VCaP (cell line): ENCODE results near the gene ALOX12B.

Experiments used
- H3K27ac ChIP-seq: fragments of 450-650 bp; 2 replicates; pipeline ENCODE4 v1.5.1; 2017
- TF ChIP-seq, protein P1 (sequence below): fragments of 450-650 bp; conservative IDR thresholded peaks from 2 replicates; pipeline ENCODE4 v1.5.1; 2017; ENCODE audit warnings: mild to moderate bottlenecking, moderate library complexity

The ALOX12B gene

DNA sequence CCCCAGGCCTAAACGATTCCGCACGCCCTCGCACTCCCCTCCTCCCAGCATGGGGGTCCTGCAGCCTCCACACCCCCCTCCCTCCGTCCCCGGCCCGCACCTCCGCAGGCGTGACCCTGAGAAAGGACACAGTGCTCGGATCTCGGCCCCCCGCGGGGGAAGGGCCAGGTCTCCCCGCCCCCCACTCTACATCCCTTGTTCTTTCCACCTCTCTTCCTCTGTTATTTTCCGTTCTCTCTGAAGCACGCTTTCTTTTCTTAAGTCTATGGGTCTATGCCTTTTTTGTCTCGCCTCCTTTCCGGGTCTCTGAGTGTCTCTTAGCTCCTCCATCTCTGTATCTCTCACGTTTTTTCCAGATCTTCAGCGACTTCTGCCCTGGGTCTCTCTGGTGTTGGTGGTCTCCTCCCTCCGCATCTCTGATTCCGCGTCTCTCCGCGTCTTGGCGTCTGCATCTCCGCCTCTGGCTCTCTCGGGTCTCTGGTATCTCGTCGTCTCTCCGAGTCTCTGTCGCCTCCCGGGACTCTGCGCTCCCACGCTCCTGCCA, 38.5 kb upstream of the ALOX12B start:
- TF ChIP-seq, protein P1, sequence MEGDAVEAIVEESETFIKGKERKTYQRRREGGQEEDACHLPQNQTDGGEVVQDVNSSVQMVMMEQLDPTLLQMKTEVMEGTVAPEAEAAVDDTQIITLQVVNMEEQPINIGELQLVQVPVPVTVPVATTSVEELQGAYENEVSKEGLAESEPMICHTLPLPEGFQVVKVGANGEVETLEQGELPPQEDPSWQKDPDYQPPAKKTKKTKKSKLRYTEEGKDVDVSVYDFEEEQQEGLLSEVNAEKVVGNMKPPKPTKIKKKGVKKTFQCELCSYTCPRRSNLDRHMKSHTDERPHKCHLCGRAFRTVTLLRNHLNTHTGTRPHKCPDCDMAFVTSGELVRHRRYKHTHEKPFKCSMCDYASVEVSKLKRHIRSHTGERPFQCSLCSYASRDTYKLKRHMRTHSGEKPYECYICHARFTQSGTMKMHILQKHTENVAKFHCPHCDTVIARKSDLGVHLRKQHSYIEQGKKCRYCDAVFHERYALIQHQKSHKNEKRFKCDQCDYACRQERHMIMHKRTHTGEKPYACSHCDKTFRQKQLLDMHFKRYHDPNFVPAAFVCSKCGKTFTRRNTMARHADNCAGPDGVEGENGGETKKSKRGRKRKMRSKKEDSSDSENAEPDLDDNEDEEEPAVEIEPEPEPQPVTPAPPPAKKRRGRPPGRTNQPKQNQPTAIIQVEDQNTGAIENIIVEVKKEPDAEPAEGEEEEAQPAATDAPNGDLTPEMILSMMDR: no peak
- H3K27ac ChIP-seq: peak overlapping the region; percentile 51

DNA sequence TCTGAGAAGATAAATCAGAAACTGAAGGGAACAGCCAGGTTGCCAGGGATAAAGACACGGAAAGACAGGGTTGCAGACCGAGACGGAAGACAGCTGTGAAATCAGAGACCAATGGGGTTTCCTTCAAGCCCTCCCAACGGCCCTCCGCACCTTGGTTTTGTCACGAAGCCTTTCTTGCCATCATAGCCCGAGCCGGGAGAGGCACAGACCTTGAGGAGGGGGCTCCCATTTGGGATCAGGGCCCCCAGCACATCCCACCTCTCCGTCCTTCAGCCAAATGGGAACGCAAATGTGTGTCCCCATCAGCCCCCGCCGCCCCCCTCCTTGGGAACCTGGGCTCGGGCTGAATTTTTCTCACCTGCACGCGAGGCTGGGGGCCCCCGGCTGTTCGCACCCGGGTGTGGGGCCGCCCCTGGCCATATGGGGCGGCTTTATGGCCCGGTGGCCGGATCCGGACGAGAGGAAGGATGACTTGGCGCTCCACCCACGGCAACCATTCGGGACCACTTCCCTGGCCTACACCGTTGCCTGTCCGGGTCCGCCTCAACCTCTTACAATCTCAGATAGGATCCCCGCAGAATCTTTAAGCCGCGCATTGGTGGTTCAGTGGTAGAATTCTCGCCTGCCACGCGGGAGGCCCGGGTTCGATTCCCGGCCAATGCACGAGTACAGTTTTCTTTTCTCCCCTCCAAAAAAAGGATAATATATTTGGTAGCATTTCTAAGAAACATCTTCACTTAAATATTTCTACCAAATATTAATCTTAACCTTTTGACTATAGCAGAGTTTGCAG, 37.8 kb upstream of the ALOX12B start:
- TF ChIP-seq, protein P1: no peak
- H3K27ac ChIP-seq: peak overlapping the region; percentile 51

DNA sequence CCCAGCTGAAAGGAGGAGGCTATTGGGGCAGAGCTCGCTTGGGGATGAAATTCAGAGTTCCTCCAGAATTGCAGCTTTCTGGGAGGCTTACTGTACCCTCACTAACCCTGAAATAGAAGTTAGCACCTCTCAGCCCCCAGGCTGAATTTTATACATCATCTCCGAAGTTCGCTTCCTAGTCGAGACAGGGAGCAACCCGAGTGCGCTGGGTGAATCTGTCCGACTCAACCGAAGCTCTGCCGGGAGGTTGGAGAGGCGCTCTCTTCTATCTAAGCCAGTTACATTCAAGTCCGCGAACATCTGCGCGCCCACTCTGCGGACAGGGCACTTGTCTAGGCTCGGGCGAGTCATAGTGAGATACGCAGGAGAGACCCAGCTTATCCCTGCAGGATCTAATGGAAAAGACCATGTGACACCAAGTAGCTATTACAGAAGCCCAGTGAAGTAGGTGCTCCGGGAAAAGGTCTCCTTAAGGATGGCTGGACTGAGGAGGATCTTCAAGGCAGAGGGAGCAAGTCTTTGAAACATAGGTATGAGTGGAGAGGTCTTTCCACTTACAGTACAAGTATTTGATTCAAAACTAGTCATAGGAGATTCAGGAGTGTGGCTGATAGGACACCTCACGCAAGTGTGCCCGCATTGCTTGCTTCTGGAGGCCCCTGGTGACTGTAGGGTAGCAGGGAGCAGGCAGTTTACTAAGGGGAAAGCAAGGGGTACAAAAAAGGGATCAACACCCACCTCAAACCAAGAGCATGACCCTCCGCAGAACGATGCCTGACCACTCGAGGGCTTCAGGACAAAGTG, 37.0 kb upstream of the ALOX12B start:
- TF ChIP-seq, protein P1: no peak
- peak overlapping the region; percentile 39; the same call in 1 of the 2 replicates for H3K27ac ChIP-seq

DNA sequence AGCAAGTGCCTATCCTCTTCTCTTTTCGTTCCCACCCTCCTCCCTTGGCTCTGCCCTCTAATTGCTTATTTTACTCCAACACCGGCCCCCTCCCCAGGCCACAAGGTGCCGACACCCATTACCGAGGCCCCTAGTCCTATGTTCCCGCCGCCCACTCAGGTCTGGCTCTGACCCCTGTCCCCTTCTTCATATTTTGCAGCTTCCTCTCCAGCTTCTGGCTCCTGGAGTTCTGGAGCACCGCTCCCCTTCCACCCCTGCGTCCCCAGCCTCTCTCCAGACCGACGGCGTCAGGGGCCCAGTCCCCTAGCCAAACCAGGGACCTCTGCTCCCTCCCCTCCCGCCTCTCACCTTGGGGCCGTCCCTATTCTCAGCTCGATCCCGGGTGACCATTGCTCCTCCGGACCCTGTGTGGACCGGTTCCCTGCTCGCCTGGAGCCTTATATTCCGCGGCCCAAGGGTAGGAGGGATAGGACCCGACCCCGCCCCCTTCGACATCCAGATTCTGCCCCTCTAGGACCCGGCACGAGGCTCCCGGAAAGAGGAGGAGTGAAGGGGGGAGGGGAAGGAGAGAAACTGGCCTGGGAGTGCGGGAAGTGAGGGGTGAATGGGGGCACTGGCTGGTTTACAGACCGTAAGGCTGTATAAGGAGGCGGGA, 36.3 kb upstream of the ALOX12B start, which contains the start of gene HES7:
Gene HES7, minus strand, starts transcription at position 412 of the 655 bp plus-strand sequence. Its CDS starts 22 bp downstream, at position 390.
- TF ChIP-seq, protein P1: no peak
- peak within 1 kb of the TSS; percentile 39; the same call in 1 of the 2 replicates for H3K27ac ChIP-seq

DNA sequence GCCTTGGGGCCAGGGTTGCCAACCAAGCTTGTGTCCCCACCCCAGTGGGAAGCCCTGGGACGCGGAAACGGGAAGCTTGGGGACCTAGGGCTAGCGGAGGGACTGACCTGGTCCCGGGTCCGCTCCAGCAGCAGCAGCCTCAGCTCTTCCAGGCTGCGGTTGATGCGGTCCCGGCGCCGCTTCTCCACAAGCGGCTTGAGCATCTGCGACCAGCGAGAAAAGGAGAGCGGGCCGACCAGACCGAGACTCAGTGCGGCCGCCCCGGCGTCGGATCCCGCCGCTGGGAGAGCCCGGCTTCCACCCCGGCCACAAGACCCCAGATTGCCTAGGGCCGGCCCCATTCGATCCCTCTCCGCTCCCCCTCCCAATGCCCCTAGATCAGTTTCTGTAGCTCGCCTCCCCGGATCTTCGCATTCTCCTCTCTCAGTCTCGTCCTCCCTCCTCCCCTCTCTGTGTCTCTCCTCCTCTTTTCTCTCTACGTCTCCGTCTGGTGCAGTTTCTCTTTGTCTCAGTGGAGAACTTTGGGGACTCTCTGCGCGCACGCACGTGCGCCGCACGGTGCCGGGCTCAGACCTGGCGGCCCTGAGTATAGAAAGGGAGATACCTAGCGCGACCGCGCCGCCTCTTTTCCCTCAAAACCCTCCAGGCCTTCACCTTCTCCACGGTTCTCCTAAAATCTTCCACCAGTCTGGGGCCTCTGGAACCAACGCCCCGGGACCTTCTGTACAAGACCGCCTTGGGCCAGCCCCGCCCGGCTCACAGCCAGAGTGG, 35.6 kb upstream of the ALOX12B start:
- TF ChIP-seq, protein P1: no peak
- H3K27ac ChIP-seq: peak overlapping the region; percentile 39; the same call in 1 of the 2 replicates

DNA sequence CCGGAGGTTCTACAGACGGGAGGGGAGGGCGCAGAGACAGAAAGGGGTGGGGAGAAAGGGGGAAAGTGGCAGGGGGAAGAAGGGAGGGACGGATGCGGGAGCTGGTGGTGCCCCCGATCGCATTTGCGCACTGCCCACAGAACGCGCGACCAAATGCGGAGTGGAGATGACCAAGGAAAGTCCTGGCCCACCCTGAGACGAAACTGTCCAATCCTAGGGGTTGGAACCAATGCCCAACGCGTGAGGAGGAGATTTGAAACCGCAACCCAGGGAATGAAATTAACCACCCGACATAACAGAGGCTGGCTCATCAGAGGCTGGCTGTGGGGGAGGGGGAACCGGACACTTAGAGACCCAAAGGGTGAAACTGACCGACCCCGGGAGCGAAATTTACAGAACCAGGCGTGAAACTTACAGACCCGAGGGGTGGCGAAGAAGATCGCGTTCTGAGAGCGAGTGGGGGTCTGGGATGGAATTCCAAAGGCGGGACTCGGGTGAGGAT, 35.0 kb upstream of the ALOX12B start:
- H3K27ac ChIP-seq: peak overlapping the region; percentile 43; the same call in 1 of the 2 replicates
- TF ChIP-seq, protein P1: no peak
